GM18951 (cell line): ENCODE data around the gene ELOVL6.
"Not testable (repeated sequence)": the region's sequence is repeated elsewhere in the genome, so short reads cannot be mapped to it uniquely, and the experiment has no call there.

Source experiments
- POLR2A ChIP-seq: IDR thresholded peaks from 4 replicates; pipeline ENCODE4 v1.6.1; 2011; ENCODE audit warnings: mild to moderate bottlenecking; ENCODE audit not compliant: insufficient read length, insufficient read depth; ENCODE audit errors: extremely low read depth
- in situ Hi-C: fragments of 300-500 bp; cut with MboI; formaldehyde crosslinking; loops from one replicate; pipeline ENCODE4 v1.12.0; 2022; ENCODE audit warnings: low sequenced_read_pairs, mixed read lengths, inconsistent platforms; ENCODE audit not compliant: unreplicated experiment

Gene ELOVL6

GRCh38 chr4:110091434-110092140 lies 106.8 kb downstream of the ELOVL6 start:
- TF ChIP-seq POLR2A = no peak
- in situ Hi-C loops = no loop called here

- in situ Hi-C loops = no loop called here
- no peak for TF ChIP-seq POLR2A
Observed at GRCh38 chr4:110088670-110089069, 109.7 kb downstream of the ELOVL6 start.

- TF ChIP-seq POLR2A = no peak
Observed at GRCh38 chr4:110087070-110087708, 111.2 kb downstream of the ELOVL6 start.

GRCh38 chr4:110085131-110085530 lies 113.3 kb downstream of the ELOVL6 start:
- in situ Hi-C loops = no loop called here
- no peak for TF ChIP-seq POLR2A

More at GRCh38 chr4:110087070-110087708, 111.2 kb downstream of the ELOVL6 start:
- in situ Hi-C loops = no loop called here

GRCh38 chr4:110084154-110084553 lies 114.3 kb downstream of the ELOVL6 start:
- no peak for TF ChIP-seq POLR2A
- in situ Hi-C loops = no loop called here

- in situ Hi-C loops = not testable (repeated sequence)
Observed at GRCh38 chr4:110078148-110078547, 120.3 kb downstream of the ELOVL6 start.

- in situ Hi-C loops = not testable (repeated sequence)
Observed at GRCh38 chr4:110076828-110077227, 121.6 kb downstream of the ELOVL6 start.

- in situ Hi-C loops = no loop called here
- no peak for TF ChIP-seq POLR2A
Observed at GRCh38 chr4:110075891-110076290, 122.5 kb downstream of the ELOVL6 start.

- in situ Hi-C loops = no loop called here
- TF ChIP-seq POLR2A = no peak
Observed at GRCh38 chr4:110075083-110075738, 123.2 kb downstream of the ELOVL6 start.

- no peak for TF ChIP-seq POLR2A
- in situ Hi-C loops = no loop called here
Observed at GRCh38 chr4:110074570-110074969, 123.8 kb downstream of the ELOVL6 start.

GRCh38 chr4:110073053-110073845 lies 125.2 kb downstream of the ELOVL6 start:
- no peak for TF ChIP-seq POLR2A
- in situ Hi-C loops = no loop called here

GRCh38 chr4:110071466-110071865 lies 126.9 kb downstream of the ELOVL6 start:
- no peak for TF ChIP-seq POLR2A
- in situ Hi-C loops = no loop called here

- no peak for TF ChIP-seq POLR2A
- in situ Hi-C loops = no loop called here
Observed at GRCh38 chr4:110068248-110068647, 130.2 kb downstream of the ELOVL6 start.
